Measurements from ENCODE around the gene ATP2B3. TPM values are rescaled to one million over a fixed set of nuclear protein-coding genes. Genes with fewer than 3 reads are reported as not detected.
A peak's percentile ranks its signal among the peaks of the same experiment; 100 is the strongest.

ATP2B3 gene
- total RNA-seq, 2 experiments from 2014 or later, result not detected

GRCh38 chrX:153549807-153550206 is 32.4 kb downstream of the ATP2B3 start:
- TF ChIP-seq CTCF (IDR thresholded peaks at IDR 0.05), result no peak
- Mint-ChIP-seq H3K27me3 (no peaks in the 10 kb centered on the region), H3K9me3 (no peaks in the 10 kb centered on the region), H3K4me3 (no peak overlapping the region), H3K27ac (no peak overlapping the region), H3K4me1 (ENCODE audit: low read depth) (no peaks in the 10 kb centered on the region), H3K36me3 (ENCODE audit: low read depth) (no peaks in the 10 kb centered on the region)
- POLR2A ChIA-PET, result no interaction called here
- DNase-seq (no peak), ATAC-seq (no peak)
- CTCF ChIA-PET, result interaction anchor here (0.8 to 3.1 kb wide), 2 partner anchors 10 to 86 kb away, joined by 3 to 9 read pairs; no protein-coding TSS in a partner anchor
- intact Hi-C loops (cut with micrococcal nuclease), result no loop called here

- no peaks in the 10 kb centered on the region for H3K36me3 Mint-ChIP-seq (ENCODE audit: low read depth)
- no peak for TF ChIP-seq CTCF (IDR thresholded peaks at IDR 0.05)
- no peak overlapping the region for H3K27ac Mint-ChIP-seq
- CTCF ChIA-PET, result interaction anchor here (3.1 kb wide), 1 partner anchor 11 kb away, joined by 9 read pairs; no protein-coding TSS in a partner anchor
- no peak for DNase-seq
- no peak overlapping the region for H3K4me3 Mint-ChIP-seq
- intact Hi-C loops (cut with micrococcal nuclease), result no loop called here
- no peaks in the 10 kb centered on the region for H3K4me1 Mint-ChIP-seq (ENCODE audit: low read depth)
- ATAC-seq, result no peak
- no peaks in the 10 kb centered on the region for H3K27me3 Mint-ChIP-seq
- POLR2A ChIA-PET, result no interaction called here
- no peaks in the 10 kb centered on the region for H3K9me3 Mint-ChIP-seq
These were observed 33.7 kb downstream of the ATP2B3 start for GRCh38 chrX:153551135-153551534.

- TF ChIP-seq CTCF (IDR thresholded peaks at IDR 0.05), result peak; percentile 41
- peak; percentile 70 for ATAC-seq
- H3K27me3 Mint-ChIP-seq, result no peaks in the 10 kb centered on the region
These were observed 37.2 kb downstream of the ATP2B3 start for GRCh38 chrX:153554519-153555167.

DNA sequence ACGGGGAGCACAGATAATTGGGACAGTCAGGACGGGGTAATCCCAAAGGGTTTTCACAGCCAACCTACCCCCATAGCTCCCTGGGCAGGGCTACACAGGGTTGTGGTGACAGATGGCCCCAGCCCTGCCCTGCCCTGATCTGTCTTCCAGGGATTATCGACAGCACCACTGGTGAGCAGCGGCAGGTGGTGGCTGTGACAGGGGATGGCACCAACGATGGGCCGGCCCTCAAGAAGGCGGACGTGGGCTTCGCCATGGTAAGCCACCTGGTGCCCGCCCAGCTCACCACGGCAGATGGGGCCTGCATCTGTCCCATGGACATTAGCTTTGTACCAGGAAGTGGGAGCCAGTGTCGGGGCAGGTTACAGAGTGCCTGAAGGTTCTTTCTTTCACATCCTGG is 39.3 kb downstream of the ATP2B3 start:
- peaks cover 3% of the 10 kb centered on the region for H3K4me1 Mint-ChIP-seq (ENCODE audit: low read depth)
- H3K27ac Mint-ChIP-seq, result no peak overlapping the region
- POLR2A ChIA-PET, result no interaction called here
- TF ChIP-seq CTCF (IDR thresholded peaks at IDR 0.05), result no peak
- intact Hi-C loops (cut with micrococcal nuclease), result loop anchor here (5.0 kb wide), 1 partner anchor 91 kb away; the partner anchor contains the start of gene DUSP9
- no peaks in the 10 kb centered on the region for H3K36me3 Mint-ChIP-seq (ENCODE audit: low read depth)
- no peaks in the 10 kb centered on the region for H3K27me3 Mint-ChIP-seq
- DNase-seq, result no peak
- H3K4me3 Mint-ChIP-seq, result no peak overlapping the region
- ATAC-seq, result no peak
- CTCF ChIA-PET, result interaction anchor here (1.4 to 4.5 kb wide), 2 partner anchors 17 to 112 kb away, joined by 4 to 42 read pairs; no protein-coding TSS in a partner anchor
- H3K9me3 Mint-ChIP-seq, result no peaks in the 10 kb centered on the region

More at GRCh38 chrX:153554519-153555167, 37.2 kb downstream of the ATP2B3 start:
- DNase-seq, result peak; percentile 74
- POLR2A ChIA-PET, result no interaction called here
- Mint-ChIP-seq H3K9me3 (no peaks in the 10 kb centered on the region), H3K4me1 (ENCODE audit: low read depth) (no peaks in the 10 kb centered on the region), H3K27ac (no peak overlapping the region), H3K4me3 (no peak overlapping the region), H3K36me3 (ENCODE audit: low read depth) (no peaks in the 10 kb centered on the region)
- intact Hi-C loops (cut with micrococcal nuclease), result loop anchor here (5.0 kb wide), 1 partner anchor 93 kb away; the partner anchor contains the start of gene DUSP9
- CTCF ChIA-PET, result interaction anchor here (0.9 to 4.5 kb wide), 7 partner anchors 15 to 119 kb away, joined by 3 to 42 read pairs (median 8); partner anchors contain the start of genes DUSP9 and PNCK

Data from activated CD8-positive, alpha-beta T cell treated with anti-CD3 and anti-CD28 coated beads for 36 hours (primary cell).